Bone marrow (tissue), 2 donors: Measurements from ENCODE around the gene SIGLEC1.

ENCODE experiments used
- DNase-seq, 2 donors: peaks; one replicate each; lab custom pipeline; 2025; lab: John Stamatoyannopoulos, UW

Gene SIGLEC1

GRCh38 chr20:3701061-3701998 lies 11.1 kb downstream of the SIGLEC1 start:
- no peak for DNase-seq

- no peak for DNase-seq
Measured at GRCh38 chr20:3699037-3699436, 13.4 kb downstream of the SIGLEC1 start.

GRCh38 chr20:3698591-3699001 lies 13.8 kb downstream of the SIGLEC1 start:
- no peak for DNase-seq

GRCh38 chr20:3697588-3698305 lies 14.7 kb downstream of the SIGLEC1 start:
- DNase-seq, result no peak

- DNase-seq, result no peak
Measured at GRCh38 chr20:3696745-3697587, 15.4 kb downstream of the SIGLEC1 start.

GRCh38 chr20:3696200-3696599 lies 16.2 kb downstream of the SIGLEC1 start:
- DNase-seq, result no peak

GRCh38 chr20:3694864-3695263 lies 17.5 kb downstream of the SIGLEC1 start:
- no peak for DNase-seq

GRCh38 chr20:3693376-3693775 lies 19.0 kb downstream of the SIGLEC1 start:
- no peak for DNase-seq

- no peak for DNase-seq
Measured at GRCh38 chr20:3692706-3693294, 19.6 kb downstream of the SIGLEC1 start.

- DNase-seq, result no peak
Measured at GRCh38 chr20:3691897-3692296, 20.5 kb downstream of the SIGLEC1 start.

- DNase-seq, result no peak
Measured at GRCh38 chr20:3691306-3691705, 21.1 kb downstream of the SIGLEC1 start.

- DNase-seq, result no peak
Measured at GRCh38 chr20:3690413-3690812, 22.0 kb downstream of the SIGLEC1 start.

- DNase-seq, result no peak
Measured at GRCh38 chr20:3689978-3690377, 22.4 kb downstream of the SIGLEC1 start.

GRCh38 chr20:3687655-3688054 lies 24.7 kb downstream of the SIGLEC1 start:
- DNase-seq, result no peak

GRCh38 chr20:3686867-3687321 lies 25.5 kb downstream of the SIGLEC1 start:
- no peak for DNase-seq

- no peak for DNase-seq
Measured at GRCh38 chr20:3686421-3686820, 26.0 kb downstream of the SIGLEC1 start.

GRCh38 chr20:3685341-3685740 lies 27.1 kb downstream of the SIGLEC1 start:
- DNase-seq, result no peak

- DNase-seq, result no peak
Measured at GRCh38 chr20:3681931-3682781, 30.2 kb downstream of the SIGLEC1 start, which contains the start of gene ADAM33. ADAM33 (minus strand) TSS chr20:3682010; CDS start chr20:3682004, 6 bp downstream.

- no peak for DNase-seq
Measured at GRCh38 chr20:3681352-3681930, 31.0 kb downstream of the SIGLEC1 start.

GRCh38 chr20:3680701-3681351 lies 31.6 kb downstream of the SIGLEC1 start:
- no peak for DNase-seq
